Measurements from ENCODE around the gene TUBB.

GRCh38 chr6:30725713-30726505, 5.8 kb downstream of the TUBB start:
- TF ChIP-seq CTCF (IDR thresholded peaks at IDR 0.05) = no peak
- peak in 1 of 2 donors; percentile 6 for TF ChIP-seq POLR2A (IDR thresholded peaks at IDR 0.05)
